GM12878 (cell line): Measurements from ENCODE around the gene MAP3K21. TPM values are rescaled to one million over a fixed set of nuclear protein-coding genes. Genes with fewer than 3 reads are reported as not detected.

Source experiments
- ATAC-seq: fragments of 200-7000 bp; cut with Tn5 transposase; 3 replicates; pipeline ENCODE4 v1.9.1; 2020; ENCODE audit warnings: mild to moderate bottlenecking, moderate library complexity
- BruUV-seq: library from RNA; stranded (reverse); fragments of 400-500 nt; replicated peaks from 2 replicates; lab custom pipeline; 2021; lab: Mats Ljungman, UMichigan
- CTCF ChIA-PET: fragments of 300-600 bp; sonication (Branson Sonifier 250); formaldehyde crosslinking; extraction: SDS; loops from one replicate; lab custom pipeline; 2021; ENCODE audit warnings: inconsistent platforms; lab: Yijun Ruan, JAX
- POLR2A ChIA-PET: fragments of 350-600 bp; formaldehyde crosslinking; extraction: SDS; loops from one replicate; lab custom pipeline; 2021; ENCODE audit warnings: inconsistent platforms; lab: Charles Lee
- RAD21 ChIA-PET: fragments of 300-600 bp; sonication (Branson Sonifier 250); formaldehyde crosslinking; loops from one replicate; lab custom pipeline; 2023; ENCODE audit warnings: antibody characterized with exemption; ENCODE audit not compliant: unreplicated experiment; lab: Charles Lee
- SMC1A ChIA-PET: fragments of 300-600 bp; sonication (Branson Sonifier 250); formaldehyde crosslinking; loops from one replicate; lab custom pipeline; 2023; ENCODE audit not compliant: unreplicated experiment, uncharacterized antibody; lab: Charles Lee
- DNase-seq: peaks from one replicate; pipeline ENCODE4 v3.0.0-alpha.2; 2011; ENCODE audit warnings: low read depth, low spot score
- FAIRE-seq: peaks from 3 replicates; lab custom pipeline; 2011; peaks lifted over from hg19 to GRCh38; lab: Jason Lieb, UNC
- H2AFZ ChIP-seq: 2 replicates; pipeline ENCODE4 v1.6.0; 2011; ENCODE audit warnings: low read depth, low read length, control low read depth; ENCODE audit not compliant: control insufficient read depth
- H3K27ac ChIP-seq: 2 replicates; pipeline ENCODE4 v1.5.1; 2011; ENCODE audit warnings: control low read depth; ENCODE audit not compliant: control insufficient read depth, insufficient read depth
- H3K27me3 ChIP-seq, 2 experiments: replicated peaks in 1 of 2; 2 replicates each; pipeline versions ENCODE4 v1.6.0 to v1.6.1; 2011; ENCODE audit warnings: low read length in 1 of 2; ENCODE audit not compliant: control insufficient read depth in 2 of 2, insufficient read depth in 2 of 2
- H3K36me3 ChIP-seq, 2 experiments: 2 replicates each; pipeline ENCODE4 v1.5.1; 2011; ENCODE audit warnings: low read length in 1 of 2; ENCODE audit not compliant: control insufficient read depth in 2 of 2, insufficient read depth in 2 of 2
- H3K4me1 ChIP-seq: 2 replicates; pipeline ENCODE4 v1.6.1; 2011; ENCODE audit warnings: mild to moderate bottlenecking, low read length, moderate library complexity, mixed read lengths; ENCODE audit not compliant: control insufficient read depth, insufficient read depth
- H3K4me2 ChIP-seq: 2 replicates; pipeline ENCODE4 v1.6.0; 2011; ENCODE audit warnings: control low read depth; ENCODE audit not compliant: control insufficient read depth, insufficient read depth
- H3K4me3 ChIP-seq: fragments of 200-600 bp; sonication (generic); 2 replicates; pipeline ENCODE4 v1.5.1; 2016
- H3K79me2 ChIP-seq: 2 replicates; pipeline ENCODE4 v1.6.0; 2011; ENCODE audit warnings: low read length; ENCODE audit not compliant: control insufficient read depth, insufficient read depth
- H3K9ac ChIP-seq: 2 replicates; pipeline ENCODE4 v1.8.0; 2011; ENCODE audit warnings: low read length, control low read depth, mixed read lengths; ENCODE audit not compliant: control insufficient read depth, insufficient read depth
- H3K9me3 ChIP-seq: replicated peaks from 3 replicates; pipeline ENCODE4 v1.5.1; 2011; ENCODE audit warnings: mild to moderate bottlenecking, low read length; ENCODE audit not compliant: control insufficient read depth, insufficient read depth
- H4K20me1 ChIP-seq: 2 replicates; pipeline ENCODE4 v1.6.0; 2011; ENCODE audit not compliant: control insufficient read depth, insufficient read depth
- ETV6 ChIP-seq, 2 experiments: fragments of 450-650 bp in 1 of 2; IDR thresholded peaks in 1 of 2; conservative IDR thresholded peaks in 1 of 2; 2 replicates each; pipeline ENCODE4 v1.6.1; 2014; ENCODE audit warnings: antibody characterized with exemption in 1 of 2, borderline replicate concordance in 1 of 2, low read depth in 1 of 2, mild to moderate bottlenecking in 1 of 2, moderate library complexity in 1 of 2
- GATAD2B ChIP-seq: fragments of 450-650 bp; conservative IDR thresholded peaks from 2 replicates; pipeline ENCODE4 v1.6.1; 2017; ENCODE audit warnings: low read depth, mild to moderate bottlenecking, moderate library complexity
- HCFC1 ChIP-seq: fragments of 150-350 bp; IDR thresholded peaks from 2 replicates; pipeline ENCODE4 v1.6.1; 2014; ENCODE audit warnings: low read length
- NFXL1 ChIP-seq: fragments of 450-650 bp; IDR thresholded peaks from 2 replicates; pipeline ENCODE4 v1.6.1; 2017; ENCODE audit warnings: antibody characterized with exemption, mild to moderate bottlenecking, borderline replicate concordance
- PAX5 ChIP-seq: IDR thresholded peaks from 2 replicates; pipeline ENCODE4 v1.6.1; 2011; ENCODE audit warnings: low read depth, low read length, borderline replicate concordance
- POU2F2 ChIP-seq: IDR thresholded peaks from 3 replicates; pipeline ENCODE4 v1.6.1; 2011; ENCODE audit warnings: low read depth, mild to moderate bottlenecking, low read length, borderline replicate concordance
- RAD51 ChIP-seq: fragments of 450-650 bp; IDR thresholded peaks from 2 replicates; pipeline ENCODE4 v1.6.1; 2016; ENCODE audit warnings: moderate library complexity, mild to moderate bottlenecking, inconsistent platforms
- ZNF24 ChIP-seq: fragments of 450-650 bp; IDR thresholded peaks from 2 replicates; pipeline ENCODE4 v1.6.1; 2017; ENCODE audit warnings: antibody characterized with exemption, mild to moderate bottlenecking
- WGBS: methylation state at CpG from one replicate; pipeline ENCODE4 v1.1.6; 2016; ENCODE audit warnings: low lambda C conversion rate; ENCODE audit not compliant: insufficient replicate concordance, insufficient coverage; ENCODE audit errors: missing lambda C conversion rate; 5-methylcytosine and 5-hydroxymethylcytosine counted together
- in situ Hi-C: fragments of 300-500 bp; cut with MboI; formaldehyde crosslinking; loops from 9 replicates; pipeline ENCODE4 v1.14.3; 2018; ENCODE audit warnings: mixed read lengths
- intact Hi-C: fragments of 100-400 bp; cut with micrococcal nuclease; formaldehyde crosslinking; loops from one replicate; pipeline ENCODE4 v1.14.2; 2022; ENCODE audit not compliant: unreplicated experiment
- polyA plus RNA-seq, 11 experiments: library from polyadenylated mRNA; depleted of rRNA in 4 of 11; unstranded in 6 of 11; stranded (reverse) in 5 of 11; fragments of >200 nt; fragmentation: Nextera tagmentation in 4 of 11; fragmentation: Illumina TruSeq in 1 of 11; extraction: Ambion mirVana in 4 of 11; extraction: Trizol in 1 of 11; gene quantifications; 1 replicate in 1 of 11; 2 replicates in 10 of 11; pipeline versions ENCODE4 v1.2.1 to v1.2.3, GENCODE V29; 2011 to 2016; ENCODE audit warnings: inconsistent platforms in 2 of 11, missing spikeins in 2 of 11, low read depth in 1 of 11
- total RNA-seq, 4 experiments: library from RNA; depleted of rRNA in 3 of 4; stranded (reverse); fragments of >200 nt in 3 of 4; fragmentation: Illumina TruSeq in 1 of 4; extraction: Trizol in 1 of 4; gene quantifications; 2 replicates each; pipeline versions ENCODE4 v1.2.1 to v1.2.3, GENCODE V29; 2013 to 2021
- TF ChIP-seq, protein P1 (sequence below): fragments of 450-650 bp; IDR thresholded peaks from 2 replicates; pipeline ENCODE4 v1.6.1; 2017; ENCODE audit warnings: mild to moderate bottlenecking, moderate library complexity
- TF ChIP-seq, protein P2 (sequence below): fragments of 450-650 bp; IDR thresholded peaks from 2 replicates; pipeline ENCODE4 v1.6.1; 2016; ENCODE audit warnings: mild to moderate bottlenecking, moderate library complexity, borderline replicate concordance
- TF ChIP-seq, protein P3 (sequence below): fragments of 450-650 bp; IDR thresholded peaks from 2 replicates; pipeline ENCODE4 v1.6.1; 2016; ENCODE audit warnings: mild to moderate bottlenecking
- TF ChIP-seq, protein P4 (sequence below): IDR thresholded peaks from 2 replicates; pipeline ENCODE4 v1.6.1; 2011; ENCODE audit warnings: low read depth, low read length, improper control_type of control experiment, borderline replicate concordance

The MAP3K21 gene
- total and polyA plus RNA-seq, 10 of the 15 experiments (the other 5 are each of a cell fraction or from before 2014, with no cell fraction given): 0.02 to 0.21 (median 0.09) TPM; not detected in 1

DNA sequence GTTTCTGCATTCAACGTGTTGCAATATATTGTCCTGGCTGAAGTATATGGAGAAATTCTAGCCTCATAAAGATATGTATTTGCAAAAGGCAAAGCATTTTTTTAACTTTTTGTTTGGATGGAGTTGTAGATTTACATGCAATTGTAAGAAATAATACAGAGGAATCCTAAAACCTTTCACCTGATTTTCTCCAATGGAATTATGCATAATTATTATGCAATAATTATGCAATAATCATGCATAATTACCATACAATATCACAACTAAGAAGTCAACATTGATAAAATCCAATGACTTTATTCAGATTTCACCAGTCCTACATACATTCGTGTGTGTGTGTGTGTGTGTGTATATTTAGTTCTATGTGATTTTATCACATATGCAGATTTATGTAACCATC lies 7.5 kb upstream of the MAP3K21 start (continued):
- TF ChIP-seq, protein P1, sequence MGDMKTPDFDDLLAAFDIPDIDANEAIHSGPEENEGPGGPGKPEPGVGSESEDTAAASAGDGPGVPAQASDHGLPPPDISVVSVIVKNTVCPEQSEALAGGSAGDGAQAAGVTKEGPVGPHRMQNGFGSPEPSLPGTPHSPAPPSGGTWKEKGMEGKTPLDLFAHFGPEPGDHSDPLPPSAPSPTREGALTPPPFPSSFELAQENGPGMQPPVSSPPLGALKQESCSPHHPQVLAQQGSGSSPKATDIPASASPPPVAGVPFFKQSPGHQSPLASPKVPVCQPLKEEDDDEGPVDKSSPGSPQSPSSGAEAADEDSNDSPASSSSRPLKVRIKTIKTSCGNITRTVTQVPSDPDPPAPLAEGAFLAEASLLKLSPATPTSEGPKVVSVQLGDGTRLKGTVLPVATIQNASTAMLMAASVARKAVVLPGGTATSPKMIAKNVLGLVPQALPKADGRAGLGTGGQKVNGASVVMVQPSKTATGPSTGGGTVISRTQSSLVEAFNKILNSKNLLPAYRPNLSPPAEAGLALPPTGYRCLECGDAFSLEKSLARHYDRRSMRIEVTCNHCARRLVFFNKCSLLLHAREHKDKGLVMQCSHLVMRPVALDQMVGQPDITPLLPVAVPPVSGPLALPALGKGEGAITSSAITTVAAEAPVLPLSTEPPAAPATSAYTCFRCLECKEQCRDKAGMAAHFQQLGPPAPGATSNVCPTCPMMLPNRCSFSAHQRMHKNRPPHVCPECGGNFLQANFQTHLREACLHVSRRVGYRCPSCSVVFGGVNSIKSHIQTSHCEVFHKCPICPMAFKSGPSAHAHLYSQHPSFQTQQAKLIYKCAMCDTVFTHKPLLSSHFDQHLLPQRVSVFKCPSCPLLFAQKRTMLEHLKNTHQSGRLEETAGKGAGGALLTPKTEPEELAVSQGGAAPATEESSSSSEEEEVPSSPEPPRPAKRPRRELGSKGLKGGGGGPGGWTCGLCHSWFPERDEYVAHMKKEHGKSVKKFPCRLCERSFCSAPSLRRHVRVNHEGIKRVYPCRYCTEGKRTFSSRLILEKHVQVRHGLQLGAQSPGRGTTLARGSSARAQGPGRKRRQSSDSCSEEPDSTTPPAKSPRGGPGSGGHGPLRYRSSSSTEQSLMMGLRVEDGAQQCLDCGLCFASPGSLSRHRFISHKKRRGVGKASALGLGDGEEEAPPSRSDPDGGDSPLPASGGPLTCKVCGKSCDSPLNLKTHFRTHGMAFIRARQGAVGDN: no peak

DNA sequence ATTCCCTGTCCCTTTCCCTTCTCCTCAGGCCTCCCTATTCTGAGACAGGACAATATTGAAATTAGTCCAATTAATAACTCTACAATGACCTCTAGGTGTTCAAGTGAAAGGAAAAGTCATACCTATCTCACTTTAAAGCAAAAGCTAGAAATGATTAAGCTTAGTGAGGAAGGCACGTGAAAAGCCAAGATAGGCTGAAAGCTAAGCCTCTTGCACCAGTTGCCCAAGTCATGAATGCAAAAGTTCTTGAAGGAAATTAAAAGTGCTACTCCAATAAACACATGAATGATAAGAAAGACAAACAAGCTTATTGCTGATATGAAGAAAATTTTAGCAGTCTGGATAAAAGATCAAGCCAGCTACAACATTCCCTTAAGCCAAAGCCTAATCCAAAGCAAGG lies 3.8 kb upstream of the MAP3K21 start:
- FAIRE-seq (no peak), ATAC-seq (no peak), DNase-seq (no peak)
- no peak overlapping the region for H3K4me2 ChIP-seq
- CTCF ChIA-PET: interaction anchor here (1.5 kb wide), 1 partner anchor 9 kb away, joined by 3 read pairs; no protein-coding TSS in a partner anchor
- SMC1A ChIA-PET: interaction anchor here (0.9 to 1.4 kb wide), 3 partner anchors 9 to 23 kb away, joined by 3 to 4 read pairs (median 3); no protein-coding TSS in a partner anchor
- intact Hi-C loops (no loop called here), in situ Hi-C loops (no loop called here)
- H3K4me3 ChIP-seq: no peak overlapping the region
- BruUV-seq: no TSS peak
- no peaks in the 10 kb centered on the region for H3K36me3 ChIP-seq
- H4K20me1 ChIP-seq: no peaks in the 10 kb centered on the region
- H3K79me2 ChIP-seq: no peaks in the 10 kb centered on the region
- 6% methylated on average over 1 of the region's 1 CpG for WGBS
- H3K9me3 ChIP-seq: no peaks in the 10 kb centered on the region
- H3K27me3 ChIP-seq: peaks cover 0 to 1% of the 10 kb centered on the region in 2 experiments
- no peak overlapping the region for H2AFZ ChIP-seq
- no peak overlapping the region for H3K27ac ChIP-seq
- POLR2A ChIA-PET: no interaction called here
- no peak overlapping the region for H3K9ac ChIP-seq
- RAD21 ChIA-PET: no interaction called here
- no peaks in the 10 kb centered on the region; the same call in 1 of the 2 replicates for H3K4me1 ChIP-seq
- TF ChIP-seq, protein P2, sequence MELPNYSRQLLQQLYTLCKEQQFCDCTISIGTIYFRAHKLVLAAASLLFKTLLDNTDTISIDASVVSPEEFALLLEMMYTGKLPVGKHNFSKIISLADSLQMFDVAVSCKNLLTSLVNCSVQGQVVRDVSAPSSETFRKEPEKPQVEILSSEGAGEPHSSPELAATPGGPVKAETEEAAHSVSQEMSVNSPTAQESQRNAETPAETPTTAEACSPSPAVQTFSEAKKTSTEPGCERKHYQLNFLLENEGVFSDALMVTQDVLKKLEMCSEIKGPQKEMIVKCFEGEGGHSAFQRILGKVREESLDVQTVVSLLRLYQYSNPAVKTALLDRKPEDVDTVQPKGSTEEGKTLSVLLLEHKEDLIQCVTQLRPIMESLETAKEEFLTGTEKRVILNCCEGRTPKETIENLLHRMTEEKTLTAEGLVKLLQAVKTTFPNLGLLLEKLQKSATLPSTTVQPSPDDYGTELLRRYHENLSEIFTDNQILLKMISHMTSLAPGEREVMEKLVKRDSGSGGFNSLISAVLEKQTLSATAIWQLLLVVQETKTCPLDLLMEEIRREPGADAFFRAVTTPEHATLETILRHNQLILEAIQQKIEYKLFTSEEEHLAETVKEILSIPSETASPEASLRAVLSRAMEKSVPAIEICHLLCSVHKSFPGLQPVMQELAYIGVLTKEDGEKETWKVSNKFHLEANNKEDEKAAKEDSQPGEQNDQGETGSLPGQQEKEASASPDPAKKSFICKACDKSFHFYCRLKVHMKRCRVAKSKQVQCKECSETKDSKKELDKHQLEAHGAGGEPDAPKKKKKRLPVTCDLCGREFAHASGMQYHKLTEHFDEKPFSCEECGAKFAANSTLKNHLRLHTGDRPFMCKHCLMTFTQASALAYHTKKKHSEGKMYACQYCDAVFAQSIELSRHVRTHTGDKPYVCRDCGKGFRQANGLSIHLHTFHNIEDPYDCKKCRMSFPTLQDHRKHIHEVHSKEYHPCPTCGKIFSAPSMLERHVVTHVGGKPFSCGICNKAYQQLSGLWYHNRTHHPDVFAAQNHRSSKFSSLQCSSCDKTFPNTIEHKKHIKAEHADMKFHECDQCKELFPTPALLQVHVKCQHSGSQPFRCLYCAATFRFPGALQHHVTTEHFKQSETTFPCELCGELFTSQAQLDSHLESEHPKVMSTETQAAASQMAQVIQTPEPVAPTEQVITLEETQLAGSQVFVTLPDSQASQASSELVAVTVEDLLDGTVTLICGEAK: no peak
- TF ChIP-seq ETV6 (conservative IDR thresholded peaks at IDR 0.05 in 1 of 2, IDR thresholded peaks at IDR 0.05 in 1 of 2; ENCODE audit: borderline replicate concordance in 1 of 2, low read depth in 1 of 2) (no peak), PAX5 (no peak), HCFC1 (no peak), POU2F2 (no peak), NFXL1 (no peak), ZNF24 (no peak), RAD51 (no peak), GATAD2B (no peak)
- TF ChIP-seq, protein P3, sequence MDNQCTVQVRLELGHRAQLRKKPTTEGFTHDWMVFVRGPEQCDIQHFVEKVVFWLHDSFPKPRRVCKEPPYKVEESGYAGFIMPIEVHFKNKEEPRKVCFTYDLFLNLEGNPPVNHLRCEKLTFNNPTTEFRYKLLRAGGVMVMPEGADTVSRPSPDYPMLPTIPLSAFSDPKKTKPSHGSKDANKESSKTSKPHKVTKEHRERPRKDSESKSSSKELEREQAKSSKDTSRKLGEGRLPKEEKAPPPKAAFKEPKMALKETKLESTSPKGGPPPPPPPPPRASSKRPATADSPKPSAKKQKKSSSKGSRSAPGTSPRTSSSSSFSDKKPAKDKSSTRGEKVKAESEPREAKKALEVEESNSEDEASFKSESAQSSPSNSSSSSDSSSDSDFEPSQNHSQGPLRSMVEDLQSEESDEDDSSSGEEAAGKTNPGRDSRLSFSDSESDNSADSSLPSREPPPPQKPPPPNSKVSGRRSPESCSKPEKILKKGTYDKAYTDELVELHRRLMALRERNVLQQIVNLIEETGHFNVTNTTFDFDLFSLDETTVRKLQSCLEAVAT: no peak
- TF ChIP-seq, protein P4, sequence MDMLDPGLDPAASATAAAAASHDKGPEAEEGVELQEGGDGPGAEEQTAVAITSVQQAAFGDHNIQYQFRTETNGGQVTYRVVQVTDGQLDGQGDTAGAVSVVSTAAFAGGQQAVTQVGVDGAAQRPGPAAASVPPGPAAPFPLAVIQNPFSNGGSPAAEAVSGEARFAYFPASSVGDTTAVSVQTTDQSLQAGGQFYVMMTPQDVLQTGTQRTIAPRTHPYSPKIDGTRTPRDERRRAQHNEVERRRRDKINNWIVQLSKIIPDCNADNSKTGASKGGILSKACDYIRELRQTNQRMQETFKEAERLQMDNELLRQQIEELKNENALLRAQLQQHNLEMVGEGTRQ: no peak
